ENCODE data around the gene MARK3. TPM values are rescaled to one million over a fixed set of nuclear protein-coding genes. Genes with fewer than 3 reads are reported as not detected.
A peak's percentile ranks its signal among the peaks of the same experiment; 100 is the strongest.

MARK3 gene
- total and polyA plus RNA-seq, 2 of the 4 experiments (the other 2 are of a cell fraction): 78.5 to 80.5 TPM

- TF ChIP-seq MXI1 (IDR thresholded peaks at IDR 0.05; ENCODE audit: borderline replicate concordance, low read depth, low read length): no peak
These were observed 13.4 kb downstream of the MARK3 start (continued) for GRCh38 chr14:103398427-103399195.

DNA sequence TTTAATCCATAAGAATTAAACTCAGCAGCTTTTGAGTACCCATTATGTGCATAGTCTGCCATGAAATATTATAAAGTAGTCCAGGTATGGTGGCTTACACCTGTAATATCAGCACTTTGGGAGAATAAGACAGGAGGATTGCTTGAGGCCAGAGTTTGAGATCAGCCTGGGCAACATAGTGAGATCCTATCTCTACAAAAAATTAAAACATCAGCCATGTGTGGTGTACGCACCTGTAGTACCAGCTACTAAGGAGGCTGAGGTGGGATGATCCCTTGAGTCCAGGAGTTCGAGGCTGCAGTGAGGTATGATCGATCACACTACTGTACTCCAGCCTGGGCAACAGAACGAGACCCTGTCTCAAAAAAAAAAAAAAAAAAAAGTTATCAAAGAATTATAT is 15.3 kb downstream of the MARK3 start:
- WGBS, 2 experiments (ENCODE audit: extremely low coverage in 2 of 2, insufficient read length in 1 of 2): no CpG with 5 or more reads among the region's 4 CpGs
- ChIA-PET CTCF (interaction anchor here (1.7 kb wide), 1 partner anchor 10 kb away, joined by 17 read pairs; no protein-coding TSS in a partner anchor), POLR2A (ENCODE audit: unreplicated experiment) (no interaction called here)
- no peak overlapping the region for H2BK15ac ChIP-seq (ENCODE audit: low read depth, low read length)
- no peak overlapping the region for H2AK9ac ChIP-seq (replicated peaks; ENCODE audit: low read depth, low read length, poor library complexity)
- no peaks in the 10 kb centered on the region for H3K27me3 ChIP-seq (ENCODE audit: control insufficient read depth, insufficient read depth, low read length)
- BruUV-seq (replicated peaks): no TSS peak
- H3K56ac ChIP-seq (ENCODE audit: extremely low read depth, insufficient read depth, low read length): no peak overlapping the region
- H4K91ac ChIP-seq (ENCODE audit: insufficient read depth, low read depth, low read length): no peak overlapping the region
- no peak overlapping the region for H2BK20ac ChIP-seq (ENCODE audit: low read depth, low read length)
- H3K4ac ChIP-seq (ENCODE audit: low read depth, low read length): no peak overlapping the region
- H2BK5ac ChIP-seq (ENCODE audit: low read depth, low read length, poor library complexity, severe bottlenecking): peak overlapping the region; percentile 3
- in situ Hi-C loops (cut with MboI; ENCODE audit: low sequenced_read_pairs) (no loop called here), intact Hi-C loops (cut with micrococcal nuclease) (loop anchor here (2.0 kb wide), 1 partner anchor 18 kb away; no protein-coding TSS in a partner anchor), dilution Hi-C loops (cut with HindIII; ENCODE audit: low sequenced_read_pairs, unreplicated experiment) (no loop called here)
- H3K23ac ChIP-seq (ENCODE audit: low read depth, low read length): no peak overlapping the region
- no peak overlapping the region for H3K14ac ChIP-seq (replicated peaks; ENCODE audit: low read depth, low read length)
- no peak overlapping the region for H2BK120ac ChIP-seq (ENCODE audit: low read depth, low read length)
- H3K36me3 ChIP-seq (ENCODE audit: control insufficient read depth, insufficient read depth, low read length): no peaks in the 10 kb centered on the region
- no peak overlapping the region for H2AK5ac ChIP-seq (ENCODE audit: low read depth, low read length)
- TF ChIP-seq ELK1 (IDR thresholded peaks at IDR 0.05; ENCODE audit: borderline replicate concordance, low read depth, low read length) (no peak), MXI1 (IDR thresholded peaks at IDR 0.05; ENCODE audit: borderline replicate concordance, low read depth, low read length) (no peak), NFE2L2 (IDR thresholded peaks at IDR 0.05; ENCODE audit: low read depth, low read length) (no peak), RFX5 (IDR thresholded peaks at IDR 0.05; ENCODE audit: low read depth, low read length) (no peak), SMC3 (IDR thresholded peaks at IDR 0.05; ENCODE audit: low read depth, low read length) (no peak), BHLHE40 (IDR thresholded peaks at IDR 0.05; ENCODE audit: low read depth, low read length) (no peak), CEBPB (IDR thresholded peaks at IDR 0.05; ENCODE audit: low read depth, low read length) (no peak), RCOR1 (IDR thresholded peaks at IDR 0.05; ENCODE audit: insufficient replicate concordance, low read length) (no peak)
- no peak overlapping the region for H3K4me3 ChIP-seq (ENCODE audit: insufficient read depth, low read depth, low read length)
- H3K79me1 ChIP-seq (ENCODE audit: low read depth in 1 of 2, low read length in 2 of 2): peaks cover 0 to 63% of the 10 kb centered on the region in 2 experiments; a peak in 2 of 4 replicates
- no peak overlapping the region for H3K27ac ChIP-seq (ENCODE audit: insufficient read depth, low read length)
- no peaks in the 10 kb centered on the region for H3K9me3 ChIP-seq (ENCODE audit: control insufficient read depth, insufficient read depth, low read length)
- H4K8ac ChIP-seq (ENCODE audit: low read depth in 2 of 2, low read length in 2 of 2): no peak overlapping the region
- peaks cover 25% of the 10 kb centered on the region for H3K9me1 ChIP-seq (ENCODE audit: insufficient read depth, low read length)
- H3K4me1 ChIP-seq (ENCODE audit: control insufficient read depth, insufficient read depth, low read length): peaks cover 17% of the 10 kb centered on the region
- H3K9ac ChIP-seq (ENCODE audit: low read depth, low read length): no peak overlapping the region
- H3K18ac ChIP-seq (ENCODE audit: low read depth, low read length): no peak overlapping the region
- no peak overlapping the region for H2AFZ ChIP-seq (replicated peaks; ENCODE audit: low read length, poor library complexity)
- no peak for DNase-seq
- ATAC-seq (ENCODE audit: low read depth): no peak
- peaks cover 95% of the 10 kb centered on the region for H4K20me1 ChIP-seq (ENCODE audit: insufficient read depth, low read length)
- H3K4me2 ChIP-seq (ENCODE audit: low read depth, low read length): no peak overlapping the region
- H4K5ac ChIP-seq (ENCODE audit: low read depth, low read length): no peak overlapping the region

Measured in IMR-90 (cell line).